Effector CD4-positive, alpha-beta T cell (primary cell): ENCODE measurements around the gene ANKS1A.
"Not testable (repeated sequence)": the region's sequence is repeated elsewhere in the genome, so short reads cannot be mapped to it uniquely, and the experiment has no call there.

Experiments used
- DNase-seq: peaks from one replicate; pipeline ENCODE4 v3.0.0-alpha.2; 2020

ANKS1A gene

DNA sequence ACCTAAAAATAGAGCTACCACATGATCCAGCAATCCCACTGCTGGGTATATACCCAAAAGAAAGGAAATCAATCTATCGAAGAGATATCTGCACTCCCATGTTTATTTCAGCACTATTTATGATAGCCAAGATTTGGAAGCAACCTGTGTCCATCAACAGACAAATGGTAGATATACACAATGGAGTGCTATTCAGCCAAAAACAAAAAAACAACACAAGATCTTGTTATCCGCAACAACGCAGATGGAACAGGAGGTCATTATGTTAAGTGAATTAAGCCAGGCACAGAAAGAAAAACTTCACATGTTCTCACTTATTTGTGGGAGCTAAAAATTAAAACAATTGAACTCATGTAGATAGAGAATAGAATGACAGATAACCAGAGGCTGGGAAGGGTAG lies 249.1 kb downstream of the ANKS1A start:
- not testable (repeated sequence) for DNase-seq

DNA sequence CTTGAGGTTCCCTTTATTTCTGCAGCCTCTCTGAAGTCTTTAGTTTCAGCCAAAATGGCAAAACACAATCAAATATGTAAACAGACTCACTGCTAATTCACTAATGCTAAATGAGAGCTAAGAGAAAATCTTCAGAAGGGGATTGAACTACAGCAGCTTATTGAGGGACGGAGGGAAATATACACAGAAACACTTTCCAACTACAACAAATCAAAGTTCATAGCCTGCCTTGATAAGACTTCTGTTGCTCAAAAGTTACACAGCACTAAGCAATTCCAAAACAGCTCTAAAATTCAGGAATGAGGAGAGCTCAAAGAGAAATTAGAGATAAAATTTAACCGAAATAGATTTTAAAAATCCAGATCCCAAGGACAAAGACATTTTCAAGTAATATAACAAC lies 250.4 kb downstream of the ANKS1A start:
- DNase-seq = no peak

DNA sequence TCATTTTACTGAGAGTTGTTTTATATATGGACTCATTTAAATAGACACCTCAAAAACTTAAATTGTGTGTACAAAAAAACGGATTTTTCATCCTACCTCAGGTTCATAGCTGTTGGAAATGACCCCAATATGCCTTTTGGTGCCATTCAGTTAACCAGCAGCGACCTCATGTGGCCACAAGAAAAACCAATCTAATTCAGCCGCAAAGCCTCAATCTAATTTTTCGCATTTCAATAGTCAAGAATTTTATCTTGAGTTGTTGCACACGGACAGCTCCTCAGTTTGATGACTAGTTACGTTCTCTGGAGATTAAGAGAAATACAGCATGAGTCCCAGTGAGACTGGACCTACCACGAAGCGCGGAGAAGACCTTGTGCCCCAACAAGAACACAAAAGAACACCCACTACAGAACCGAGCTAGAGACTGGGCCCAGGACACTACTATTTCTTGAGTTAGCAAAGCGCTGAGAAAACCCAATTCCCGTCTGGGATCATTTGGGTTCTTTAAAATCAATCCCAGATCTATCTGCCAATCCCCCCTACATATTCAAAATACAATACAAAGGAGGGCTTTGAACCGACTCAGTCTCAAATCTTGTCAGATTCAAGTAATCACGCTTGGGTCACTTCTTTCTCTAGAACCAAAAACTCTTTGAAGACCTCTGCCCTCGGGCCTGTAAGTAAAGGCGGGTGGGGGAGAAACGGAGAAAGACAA lies 251.0 kb downstream of the ANKS1A start:
- DNase-seq = peak; percentile 24

DNA sequence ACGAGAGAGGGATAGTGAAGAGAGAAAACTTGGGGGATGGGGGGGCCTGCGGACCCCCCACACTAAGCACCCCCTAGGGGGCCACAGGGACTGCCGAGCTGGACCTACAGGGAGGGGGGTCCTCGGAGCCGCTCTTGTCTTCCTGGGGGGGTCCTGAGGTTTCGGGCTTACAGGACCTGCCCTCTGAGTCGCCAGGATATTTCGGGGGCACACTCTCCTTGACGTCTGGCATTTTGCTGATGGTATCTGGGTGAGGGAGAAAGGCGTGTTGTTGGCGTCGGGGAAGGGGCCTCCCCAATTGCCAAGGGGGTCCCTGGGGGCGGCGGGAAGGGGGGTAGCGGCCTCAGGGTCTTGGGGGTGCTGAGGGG lies 251.6 kb downstream of the ANKS1A start:
- DNase-seq = no peak
